Activated CD4-positive, alpha-beta memory T cell treated with anti-CD3 and anti-CD28 coated beads, Interleukin-2, amount 10 ng/mL, durations not matched to agents 7 days and 5 days (primary cell): Measurements from ENCODE around the gene KIAA1328. TPM values are rescaled to one million over a fixed set of nuclear protein-coding genes. Genes with fewer than 3 reads are reported as not detected.
"Not testable (repeated sequence)": the region's sequence is repeated elsewhere in the genome, so short reads cannot be mapped to it uniquely, and the experiment has no call there.

Experiments used
- CTCF ChIA-PET: fragments of 350-600 bp; sonication (Branson Sonifier 250); formaldehyde crosslinking; loops from one replicate; lab custom pipeline; 2021; ENCODE audit warnings: antibody characterized with exemption, inconsistent platforms; lab: Charles Lee
- POLR2A ChIA-PET: fragments of 350-600 bp; sonication (Branson Sonifier 250); formaldehyde crosslinking; loops from one replicate; lab custom pipeline; 2021; ENCODE audit warnings: antibody characterized with exemption; lab: Charles Lee
- DNase-seq: peaks from one replicate; pipeline ENCODE4 v3.0.0-alpha.2; 2020
- H3K27ac Mint-ChIP-seq: one replicate; pipeline ENCODE4 v1.8.0; 2021; ENCODE audit warnings: mild to moderate bottlenecking, mixed read lengths
- H3K27me3 Mint-ChIP-seq: one replicate; pipeline ENCODE4 v1.8.0; 2021; ENCODE audit warnings: mixed read lengths
- H3K36me3 Mint-ChIP-seq: one replicate; pipeline ENCODE4 v1.8.0; 2021; ENCODE audit warnings: low read depth, mixed read lengths
- H3K4me1 Mint-ChIP-seq: one replicate; pipeline ENCODE4 v1.8.0; 2021; ENCODE audit warnings: mixed read lengths
- H3K4me3 Mint-ChIP-seq: one replicate; pipeline ENCODE4 v1.8.0; 2021; ENCODE audit warnings: mild to moderate bottlenecking, mixed read lengths
- H3K9me3 Mint-ChIP-seq: one replicate; pipeline ENCODE4 v1.8.0; 2021; ENCODE audit warnings: mixed read lengths
- total RNA-seq, 2 experiments: library from RNA; stranded (reverse); gene quantifications; one replicate each; pipeline ENCODE4 v1.2.3, GENCODE V29; 2021

Gene KIAA1328
- total RNA-seq, 2 experiments from 2014 or later, result 7.4 to 8.6 TPM

DNA sequence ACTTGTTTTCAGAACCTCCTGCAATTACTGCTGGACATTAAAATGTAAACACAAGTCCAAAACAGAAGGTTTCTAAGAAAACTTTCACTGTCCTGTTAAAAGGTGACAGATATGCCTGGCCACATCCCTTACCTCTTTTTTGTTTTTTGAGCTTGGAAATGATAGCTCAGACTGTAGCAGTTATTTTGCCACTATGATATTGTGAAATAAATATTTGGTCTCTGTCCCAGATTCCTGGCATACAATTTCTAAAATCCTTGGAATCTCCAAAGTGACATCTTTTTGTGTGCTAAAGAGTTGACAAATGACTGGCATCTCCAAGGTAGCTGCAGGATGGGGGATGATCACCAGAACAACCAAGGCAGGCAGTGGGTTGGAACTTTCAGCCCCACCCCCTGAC lies 17.0 kb upstream of the KIAA1328 start:
- no peak for DNase-seq
- ChIA-PET POLR2A (interaction anchor here (2.9 kb wide), 1 partner anchor 17 kb away, joined by 13 read pairs; the partner anchor contains the start of genes KIAA1328 and TPGS2), CTCF (interaction anchor here (2.3 to 3.0 kb wide), 3 partner anchors 13 to 125 kb away, joined by 6 to 14 read pairs (median 9); partner anchors contain the start of genes KIAA1328 and TPGS2)
- Mint-ChIP-seq H3K36me3 (peaks cover 43% of the 10 kb centered on the region), H3K27me3 (no peaks in the 10 kb centered on the region), H3K4me3 (no peak overlapping the region), H3K9me3 (no peaks in the 10 kb centered on the region), H3K27ac (no peak overlapping the region), H3K4me1 (peaks cover 8% of the 10 kb centered on the region)

- Mint-ChIP-seq H3K27me3 (no peaks in the 10 kb centered on the region), H3K27ac (no peak overlapping the region), H3K4me3 (no peak overlapping the region), H3K9me3 (no peaks in the 10 kb centered on the region), H3K36me3 (peaks cover 41% of the 10 kb centered on the region), H3K4me1 (peaks cover 8% of the 10 kb centered on the region)
- no peak for DNase-seq
- POLR2A ChIA-PET, result interaction anchor here (2.9 kb wide), 1 partner anchor 16 kb away, joined by 13 read pairs; the partner anchor contains the start of genes KIAA1328 and TPGS2
- CTCF ChIA-PET, result interaction anchor here (2.4 to 3.0 kb wide), 2 partner anchors 17 to 125 kb away, joined by 9 to 14 read pairs; partner anchors contain the start of genes KIAA1328 and TPGS2
Measured at GRCh38 chr18:36812678-36813077, 16.2 kb upstream of the KIAA1328 start.

- ChIA-PET CTCF (interaction anchor here (1.6 to 3.0 kb wide), 3 partner anchors 16 to 126 kb away, joined by 7 to 14 read pairs (median 9); partner anchors contain the start of genes KIAA1328 and TPGS2), POLR2A (interaction anchor here (2.9 kb wide), 1 partner anchor 16 kb away, joined by 13 read pairs; the partner anchor contains the start of genes KIAA1328 and TPGS2)
- no peaks in the 10 kb centered on the region for H3K9me3 Mint-ChIP-seq
- peaks cover 42% of the 10 kb centered on the region for H3K36me3 Mint-ChIP-seq
- H3K27me3 Mint-ChIP-seq, result no peaks in the 10 kb centered on the region
- no peak overlapping the region for H3K4me3 Mint-ChIP-seq
- DNase-seq, result no peak
- no peak overlapping the region for H3K27ac Mint-ChIP-seq
- H3K4me1 Mint-ChIP-seq, result peaks cover 8% of the 10 kb centered on the region
Measured at GRCh38 chr18:36813101-36813775, 15.7 kb upstream of the KIAA1328 start.

DNA sequence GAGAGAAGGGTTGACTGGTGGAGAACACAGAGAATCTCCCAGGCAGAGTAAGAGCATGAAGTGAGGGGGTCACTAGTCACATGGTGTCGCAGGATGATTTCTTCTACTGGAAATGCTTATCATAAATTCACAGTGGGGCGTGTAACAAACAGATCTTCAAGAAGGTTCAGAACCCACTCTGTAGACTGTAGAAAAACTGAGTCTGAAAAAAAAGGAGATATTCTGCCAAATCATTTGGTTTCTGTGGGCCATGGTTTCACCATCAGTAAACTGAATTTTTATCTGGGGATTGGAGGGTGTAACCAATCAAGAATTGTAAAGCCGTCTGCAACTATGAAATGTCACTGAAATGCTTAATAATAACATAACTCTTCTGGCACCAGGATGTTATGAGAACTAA lies 15.1 kb upstream of the KIAA1328 start:
- H3K27me3 Mint-ChIP-seq, result no peaks in the 10 kb centered on the region
- no peaks in the 10 kb centered on the region for H3K9me3 Mint-ChIP-seq
- H3K4me1 Mint-ChIP-seq, result peaks cover 8% of the 10 kb centered on the region
- CTCF ChIA-PET, result interaction anchor here (1.6 to 3.0 kb wide), 2 partner anchors 15 to 126 kb away, joined by 7 to 9 read pairs; partner anchors contain the start of genes KIAA1328 and TPGS2
- peaks cover 47% of the 10 kb centered on the region for H3K36me3 Mint-ChIP-seq
- no peak overlapping the region for H3K27ac Mint-ChIP-seq
- H3K4me3 Mint-ChIP-seq, result no peak overlapping the region
- POLR2A ChIA-PET, result interaction anchor here (2.9 kb wide), 1 partner anchor 15 kb away, joined by 13 read pairs; the partner anchor contains the start of genes KIAA1328 and TPGS2
- DNase-seq, result no peak

DNA sequence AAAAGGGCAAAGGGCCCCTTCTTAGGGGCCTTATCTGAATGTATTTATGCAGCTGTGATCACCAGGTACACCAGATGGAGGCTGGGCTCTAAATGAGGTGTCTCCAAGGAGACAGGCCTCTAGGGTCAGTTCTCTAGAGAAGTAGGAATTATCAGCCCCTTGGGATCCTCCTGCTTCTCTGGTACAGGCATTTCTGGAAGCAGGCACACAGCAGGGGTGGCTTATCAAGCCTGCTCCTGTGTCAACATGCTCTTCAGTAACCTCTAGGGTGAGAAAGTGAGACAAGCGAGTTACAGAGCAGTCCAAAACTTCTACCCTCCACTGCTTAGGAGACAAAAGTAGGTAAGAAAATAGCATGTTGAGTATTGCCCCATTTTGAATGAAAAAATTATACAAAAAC lies 13.9 kb upstream of the KIAA1328 start:
- DNase-seq, result no peak
- H3K27me3 Mint-ChIP-seq, result no peaks in the 10 kb centered on the region
- H3K4me3 Mint-ChIP-seq, result no peak overlapping the region
- H3K27ac Mint-ChIP-seq, result no peak overlapping the region
- CTCF ChIA-PET, result interaction anchor here (1.6 kb wide), 1 partner anchor 127 kb away, joined by 7 read pairs; no protein-coding TSS in a partner anchor
- POLR2A ChIA-PET, result interaction anchor here (1.3 kb wide), 1 partner anchor 14 kb away, joined by 3 read pairs; the partner anchor contains the start of genes KIAA1328 and TPGS2
- no peaks in the 10 kb centered on the region for H3K9me3 Mint-ChIP-seq
- peaks cover 47% of the 10 kb centered on the region for H3K36me3 Mint-ChIP-seq
- H3K4me1 Mint-ChIP-seq, result peaks cover 5% of the 10 kb centered on the region

GRCh38 chr18:36816096-36816495 lies 12.8 kb upstream of the KIAA1328 start:
- POLR2A ChIA-PET, H3K9me3 Mint-ChIP-seq, DNase-seq, H3K27ac Mint-ChIP-seq, H3K4me3 Mint-ChIP-seq, CTCF ChIA-PET, H3K4me1 Mint-ChIP-seq, H3K27me3 Mint-ChIP-seq: not testable (repeated sequence)
- peaks cover 50% of the 10 kb centered on the region for H3K36me3 Mint-ChIP-seq

DNA sequence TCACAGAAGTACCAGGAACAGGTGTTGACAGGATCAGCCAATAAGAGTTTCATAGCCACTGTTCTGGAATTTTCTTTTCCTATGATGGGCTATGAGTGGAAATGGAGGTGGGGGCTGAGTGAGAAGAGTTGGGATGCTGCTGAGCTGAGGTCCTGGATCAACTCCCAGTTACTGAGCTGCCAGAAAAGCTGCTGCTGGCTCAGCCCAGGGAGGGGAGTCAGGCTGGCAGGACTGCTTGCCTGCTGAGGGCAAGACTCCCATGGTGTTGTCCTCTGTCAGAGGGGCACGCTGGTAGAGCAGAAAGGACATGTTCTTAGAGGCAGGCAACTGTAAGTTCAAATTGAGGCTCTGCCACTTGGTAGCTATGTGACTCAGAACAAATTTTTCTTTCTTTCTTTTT lies 11.9 kb upstream of the KIAA1328 start:
- Mint-ChIP-seq H3K4me1 (peaks cover 5% of the 10 kb centered on the region), H3K27ac (no peak overlapping the region), H3K36me3 (peaks cover 54% of the 10 kb centered on the region), H3K4me3 (no peak overlapping the region), H3K27me3 (no peaks in the 10 kb centered on the region), H3K9me3 (no peaks in the 10 kb centered on the region)
- ChIA-PET POLR2A (no interaction called here), CTCF (no interaction called here)
- DNase-seq, result no peak

DNA sequence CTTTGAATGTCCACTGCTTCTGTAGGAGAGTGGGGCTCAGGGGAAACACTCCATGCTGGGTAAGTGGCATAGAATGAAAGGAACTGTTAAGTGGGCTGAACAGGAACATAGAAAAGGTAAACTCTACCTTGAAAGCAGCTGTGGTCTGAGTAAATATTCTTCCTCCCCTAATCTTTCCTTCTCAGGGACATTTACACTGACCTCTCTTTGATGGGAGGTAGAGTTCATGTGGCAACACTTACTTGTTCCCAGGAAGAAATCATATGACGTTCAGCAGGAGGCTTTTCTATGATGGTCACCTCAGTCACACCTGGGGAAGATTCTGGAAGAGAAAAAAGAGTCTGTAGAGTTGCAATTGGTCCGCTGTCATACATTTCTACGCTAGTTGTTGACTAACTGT lies 10.3 kb upstream of the KIAA1328 start:
- H3K27me3 Mint-ChIP-seq, result no peaks in the 10 kb centered on the region
- no peaks in the 10 kb centered on the region for H3K9me3 Mint-ChIP-seq
- DNase-seq, result no peak
- H3K36me3 Mint-ChIP-seq, result peaks cover 41% of the 10 kb centered on the region
- no peak overlapping the region for H3K27ac Mint-ChIP-seq
- peaks cover 2% of the 10 kb centered on the region for H3K4me1 Mint-ChIP-seq
- no peak overlapping the region for H3K4me3 Mint-ChIP-seq
- CTCF ChIA-PET, result interaction anchor here (1.8 kb wide), 1 partner anchor 11 kb away, joined by 6 read pairs; the partner anchor contains the start of genes KIAA1328 and TPGS2
- POLR2A ChIA-PET, result no interaction called here

DNA sequence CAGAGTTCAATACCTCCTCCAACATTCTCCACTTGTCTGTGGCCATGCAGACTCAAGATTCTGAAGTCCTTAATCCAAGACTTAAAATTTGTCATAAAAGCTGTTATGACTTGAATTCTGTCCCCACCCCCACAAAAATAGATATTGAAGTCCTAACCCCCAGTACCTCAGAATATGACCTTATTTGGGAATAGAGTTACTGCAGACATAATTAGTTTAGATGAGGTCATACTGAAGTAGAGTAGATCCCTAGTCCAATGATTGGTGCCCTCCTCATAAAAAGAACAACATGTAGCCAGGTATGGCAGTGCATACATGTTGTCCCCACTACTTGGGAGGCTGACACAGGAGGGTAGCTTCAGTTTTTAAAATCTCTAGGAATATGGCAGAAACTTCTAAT lies 9.3 kb upstream of the KIAA1328 start:
- Mint-ChIP-seq H3K36me3 (peaks cover 43% of the 10 kb centered on the region), H3K4me1 (peaks cover 5% of the 10 kb centered on the region), H3K4me3 (no peak overlapping the region), H3K27me3 (no peaks in the 10 kb centered on the region), H3K9me3 (no peaks in the 10 kb centered on the region), H3K27ac (no peak overlapping the region)
- POLR2A ChIA-PET, result interaction anchor here (1.9 kb wide), 1 partner anchor 9 kb away, joined by 9 read pairs; the partner anchor contains the start of genes KIAA1328 and TPGS2
- DNase-seq, result no peak
- CTCF ChIA-PET, result interaction anchor here (1.8 kb wide), 1 partner anchor 10 kb away, joined by 6 read pairs; the partner anchor contains the start of genes KIAA1328 and TPGS2

DNA sequence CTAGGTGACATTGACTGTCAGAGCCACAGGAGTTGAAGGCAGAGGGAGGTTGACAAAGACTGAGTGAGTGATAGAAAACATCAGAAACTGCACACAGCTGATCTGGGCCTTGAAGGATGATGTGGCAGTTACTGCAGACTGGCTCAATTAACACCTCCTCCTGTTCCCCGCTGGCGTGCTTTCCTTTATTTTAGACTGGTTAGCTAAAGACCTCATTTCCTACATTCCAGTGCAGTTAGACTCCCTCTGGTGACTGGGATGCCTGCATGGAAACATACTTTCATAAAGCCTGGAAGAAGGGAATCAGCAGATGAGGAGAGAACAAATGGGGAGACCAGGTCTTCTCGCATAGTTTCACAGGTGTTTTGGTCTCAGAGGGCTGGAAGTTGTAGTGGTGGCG lies 7.2 kb upstream of the KIAA1328 start:
- H3K27ac Mint-ChIP-seq, result no peak overlapping the region
- peaks cover 12% of the 10 kb centered on the region for H3K4me1 Mint-ChIP-seq
- no peaks in the 10 kb centered on the region for H3K9me3 Mint-ChIP-seq
- peaks cover 44% of the 10 kb centered on the region for H3K36me3 Mint-ChIP-seq
- no peaks in the 10 kb centered on the region for H3K27me3 Mint-ChIP-seq
- no peak for DNase-seq
- CTCF ChIA-PET, result no interaction called here
- POLR2A ChIA-PET, result no interaction called here
- H3K4me3 Mint-ChIP-seq, result no peak overlapping the region

DNA sequence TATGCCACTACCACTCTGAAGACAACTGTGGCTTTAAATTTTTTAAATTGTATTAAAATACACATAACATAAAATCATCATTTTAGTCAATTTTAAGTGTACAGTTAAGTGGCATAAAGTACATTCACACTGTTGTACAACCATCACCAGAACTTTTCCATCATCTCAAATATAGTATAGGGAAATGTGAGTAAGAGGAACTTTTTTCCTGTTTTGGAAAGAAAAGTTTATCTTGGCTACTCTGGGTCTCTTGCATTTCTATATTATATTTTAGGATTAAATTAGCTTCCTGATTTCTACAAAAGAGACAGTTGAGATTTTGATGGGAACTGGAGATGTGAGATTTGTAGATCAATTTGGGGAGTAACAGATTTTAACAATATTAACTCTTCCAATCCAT lies 3.4 kb upstream of the KIAA1328 start:
- Mint-ChIP-seq H3K36me3 (peaks cover 36% of the 10 kb centered on the region), H3K27me3 (no peaks in the 10 kb centered on the region), H3K9me3 (no peaks in the 10 kb centered on the region), H3K4me3 (no peak overlapping the region), H3K4me1 (peaks cover 35% of the 10 kb centered on the region), H3K27ac (no peak overlapping the region)
- POLR2A ChIA-PET, result interaction anchor here (0.6 kb wide), 1 partner anchor 1698 kb away, joined by 3 read pairs; no protein-coding TSS in a partner anchor
- no peak for DNase-seq
- CTCF ChIA-PET, result no interaction called here

GRCh38 chr18:36826556-36826955 lies 2.4 kb upstream of the KIAA1328 start:
- H3K4me3 Mint-ChIP-seq, result no peak overlapping the region
- H3K36me3 Mint-ChIP-seq, result peaks cover 31% of the 10 kb centered on the region
- no peak for DNase-seq
- no peaks in the 10 kb centered on the region for H3K9me3 Mint-ChIP-seq
- ChIA-PET POLR2A (no interaction called here), CTCF (no interaction called here)
- no peaks in the 10 kb centered on the region for H3K27me3 Mint-ChIP-seq
- peak overlapping the region; percentile 23 for H3K27ac Mint-ChIP-seq
- peaks cover 45% of the 10 kb centered on the region for H3K4me1 Mint-ChIP-seq

DNA sequence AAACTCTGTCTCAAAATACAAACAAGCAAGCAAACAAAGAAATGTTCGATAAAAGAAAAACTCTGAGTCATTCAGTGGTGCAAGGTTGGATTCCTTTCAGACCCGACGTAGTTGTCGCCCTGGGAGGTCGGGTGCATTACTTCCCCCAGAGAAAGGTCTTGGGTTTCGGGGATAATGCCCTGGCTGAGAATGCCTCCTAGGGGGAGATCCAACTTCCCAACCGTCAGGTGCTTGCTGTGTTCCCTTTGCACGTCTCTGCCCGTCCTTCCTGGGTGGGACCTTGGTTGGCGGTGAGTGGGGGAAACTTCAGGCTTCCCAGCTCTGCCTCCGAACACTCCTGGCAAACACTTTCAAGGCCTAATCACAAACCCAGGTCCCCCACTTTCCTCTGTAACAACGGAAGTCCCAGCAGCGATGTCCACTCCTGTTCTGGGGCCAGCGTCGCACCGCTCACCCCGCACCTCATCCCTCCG lies 734 bp upstream of the KIAA1328 start:
- Mint-ChIP-seq H3K4me1 (peaks cover 46% of the 10 kb centered on the region), H3K36me3 (peaks cover 28% of the 10 kb centered on the region), H3K27me3 (no peaks in the 10 kb centered on the region), H3K4me3 (peak overlapping the region; percentile 83), H3K9me3 (no peaks in the 10 kb centered on the region), H3K27ac (peak overlapping the region; percentile 96)
- peak; percentile 37 for DNase-seq
- ChIA-PET POLR2A (interaction anchor here (0.6 to 2.0 kb wide), 11 partner anchors 8 to 1798 kb away, joined by 3 to 13 read pairs (median 4); partner anchors contain the start of genes SLC39A6 and ZNF24), CTCF (interaction anchor here (0.6 to 2.6 kb wide), 8 partner anchors 10 to 1685 kb away, joined by 3 to 9 read pairs (median 5); partner anchors contain the start of genes ELP2 and SLC39A6)
